HepG2 (cell line): ENCODE measurements around the gene CNNM4. TPM values are rescaled to one million over a fixed set of nuclear protein-coding genes. Genes with fewer than 3 reads are reported as not detected.

Source experiments
- ARNT ChIP-seq: fragments of 450-650 bp; IDR thresholded peaks from 2 replicates; pipeline ENCODE4 v1.6.1; 2017
- DBP ChIP-seq: sonication (generic); formaldehyde crosslinking; IDR thresholded peaks from 2 replicates; pipeline ENCODE4 v1.4.0; 2020; ENCODE audit warnings: missing genetic modification reagents; ENCODE audit errors: not compliant biosample characterization
- HCFC1 ChIP-seq: fragments of 150-350 bp; IDR thresholded peaks from 2 replicates; pipeline ENCODE4 v1.6.1; 2014; ENCODE audit warnings: low read depth, low read length
- HMGA1 ChIP-seq: sonication (generic); formaldehyde crosslinking; conservative IDR thresholded peaks from 2 replicates; pipeline ENCODE4 v1.4.0; 2020; ENCODE audit warnings: missing genetic modification reagents
- JUN ChIP-seq: sonication (generic); formaldehyde crosslinking; IDR thresholded peaks from 2 replicates; pipeline ENCODE4 v1.4.0; 2020; ENCODE audit warnings: mild to moderate bottlenecking, missing genetic modification reagents
- KAT2B ChIP-seq: fragments of 150-350 bp; IDR thresholded peaks from 2 replicates; pipeline ENCODE4 v1.6.1; 2014; ENCODE audit warnings: low read depth, low read length, borderline replicate concordance
- KDM2A ChIP-seq: sonication (generic); formaldehyde crosslinking; IDR thresholded peaks from 2 replicates; pipeline ENCODE4 v1.4.0; 2020; ENCODE audit warnings: low read depth, missing genetic modification reagents, borderline replicate concordance
- KDM5A ChIP-seq: fragments of 200-600 bp; sonication (generic); IDR thresholded peaks from 2 replicates; pipeline ENCODE4 v1.7.0; 2018; ENCODE audit warnings: antibody characterized with exemption, mild to moderate bottlenecking, low read length, borderline replicate concordance
- MXD1 ChIP-seq: sonication (generic); formaldehyde crosslinking; IDR thresholded peaks from 2 replicates; pipeline ENCODE4 v1.4.0; 2020; ENCODE audit warnings: mild to moderate bottlenecking, missing genetic modification reagents
- MXD3 ChIP-seq: IDR thresholded peaks from 2 replicates; pipeline ENCODE4 v1.6.1; 2016; ENCODE audit warnings: mild to moderate bottlenecking, missing biosample characterization, missing genetic modification reagents
- MYNN ChIP-seq: sonication (generic); formaldehyde crosslinking; IDR thresholded peaks from 2 replicates; pipeline ENCODE4 v1.4.0; 2020; ENCODE audit warnings: mild to moderate bottlenecking, low read depth, missing genetic modification reagents
- NFYB ChIP-seq: sonication (generic); formaldehyde crosslinking; IDR thresholded peaks from 2 replicates; pipeline ENCODE4 v1.4.0; 2020; ENCODE audit warnings: missing genetic modification reagents
- PCBP2 ChIP-seq: fragments of 200-400 bp; formaldehyde crosslinking; optimal IDR thresholded peaks from 2 replicates; pipeline ENCODE3; 2018; ENCODE audit warnings: low read length, low read depth; ENCODE audit not compliant: poor library complexity, severe bottlenecking
- PRPF4 ChIP-seq: fragments of 200-400 bp; formaldehyde crosslinking; IDR thresholded peaks from 2 replicates; pipeline ENCODE4 v1.6.1; 2016; ENCODE audit warnings: low read length, low read depth; ENCODE audit not compliant: poor library complexity, severe bottlenecking
- SOX13 ChIP-seq, 3 experiments: fragments of 450-650 bp in 1 of 3; sonication (generic) in 1 of 3; formaldehyde crosslinking in 1 of 3; IDR thresholded peaks in 2 of 3; conservative IDR thresholded peaks in 1 of 3; 2 replicates each; pipeline versions ENCODE4 v1.5.0 to v1.6.1; 2016 to 2020; ENCODE audit warnings: antibody characterized with exemption in 1 of 3, mild to moderate bottlenecking in 1 of 3, missing compliant biosample characterization in 1 of 3, missing genetic modification reagents in 1 of 3, moderate library complexity in 1 of 3
- TRIM24 ChIP-seq: sonication (generic); formaldehyde crosslinking; IDR thresholded peaks from 2 replicates; pipeline ENCODE4 v1.8.0; 2022; ENCODE audit warnings: mild to moderate bottlenecking, missing genetic modification reagents
- TSC22D2 ChIP-seq: sonication (generic); formaldehyde crosslinking; IDR thresholded peaks from 2 replicates; pipeline ENCODE4 v1.5.1; 2020; ENCODE audit warnings: missing genetic modification reagents, mild to moderate bottlenecking, borderline replicate concordance
- ZBTB25 ChIP-seq: IDR thresholded peaks from 2 replicates; pipeline ENCODE4 v1.6.1; 2018; ENCODE audit warnings: missing genetic modification reagents
- ZBTB3 ChIP-seq: sonication (generic); formaldehyde crosslinking; IDR thresholded peaks from 2 replicates; pipeline ENCODE4 v1.4.0; 2020; ENCODE audit warnings: low read depth, mild to moderate bottlenecking, moderate library complexity, missing genetic modification reagents, borderline replicate concordance
- ZNF556 ChIP-seq: sonication (generic); formaldehyde crosslinking; IDR thresholded peaks from 2 replicates; pipeline ENCODE4 v1.4.0; 2020; ENCODE audit warnings: mild to moderate bottlenecking, missing genetic modification reagents, borderline replicate concordance
- ZNF850 ChIP-seq: sonication (generic); formaldehyde crosslinking; conservative IDR thresholded peaks from 2 replicates; pipeline ENCODE4 v1.9.0; 2021; ENCODE audit warnings: mild to moderate bottlenecking, missing genetic modification reagents
- polyA plus RNA-seq, 8 experiments: library from polyadenylated mRNA; depleted of rRNA in 3 of 8; stranded (reverse) in 7 of 8; unstranded in 1 of 8; fragments of >200 nt; fragmentation: Illumina TruSeq in 4 of 8; extraction: Trizol in 4 of 8; gene quantifications; 2 replicates each; pipeline versions ENCODE4 v1.2.1 to v1.2.3, GENCODE V29; 2011 to 2016; ENCODE audit warnings: low read depth in 4 of 8, missing spikeins in 1 of 8, mixed read lengths in 1 of 8; ENCODE audit not compliant: insufficient read depth in 1 of 8
- total RNA-seq, 5 experiments: library from RNA; depleted of rRNA; stranded (reverse); fragments of >200 nt; fragmentation: Illumina TruSeq; extraction: Trizol; gene quantifications; 2 replicates each; pipeline ENCODE4 v1.2.3, GENCODE V29; 2016; ENCODE audit warnings: low read depth in 1 of 5
- TF ChIP-seq, protein P1 (sequence below): IDR thresholded peaks from 2 replicates; pipeline ENCODE4 v1.6.1; 2016; ENCODE audit warnings: low read depth
- TF ChIP-seq, protein P2 (sequence below): sonication (generic); formaldehyde crosslinking; IDR thresholded peaks from 2 replicates; pipeline ENCODE4 v1.9.0; 2021; ENCODE audit warnings: missing genetic modification reagents, mild to moderate bottlenecking, borderline replicate concordance

The CNNM4 gene
- total and polyA plus RNA-seq, 2 of the 13 experiments (the other 11 are each of a cell fraction or from before 2014, with no cell fraction given): 5.9 to 8.4 TPM

GRCh38 chr2:96801005-96801785 is 40.5 kb downstream of the CNNM4 start (continued):
- TF ChIP-seq TRIM24 (no peak), KAT2B (no peak), PCBP2 (no peak), MYNN (CRISPR knock-in tag) (no peak), NFYB (CRISPR knock-in tag) (no peak), MXD3 (CRISPR knock-in tag) (no peak; the same call in 1 of the 2 replicates), PRPF4 (no peak), KDM2A (CRISPR knock-in tag) (peak; percentile 60; the same call in 1 of the 2 replicates), ARNT (no peak), ZNF556 (0 out of 2 replicates have a peak, but pooled peaks have one; percentile 69), ZBTB25 (CRISPR knock-in tag) (no peak), ZNF850 (CRISPR knock-in tag) (no peak), DBP (CRISPR knock-in tag) (no peak), JUN (CRISPR knock-in tag) (no peak), ZBTB3 (CRISPR knock-in tag) (no peak), SOX13 (IDR thresholded peaks at IDR 0.05) (no peak), SOX13 (CRISPR knock-in tag; conservative IDR thresholded peaks at IDR 0.05 in 1 of 2, IDR thresholded peaks at IDR 0.05 in 1 of 2) (peak in 1 of 2 experiments; percentile 6; a peak in 1 of 4 replicates), TSC22D2 (CRISPR knock-in tag) (no peak), MXD1 (CRISPR knock-in tag) (no peak), HMGA1 (no peak), HCFC1 (no peak), KDM5A (no peak)
- TF ChIP-seq, protein P1, sequence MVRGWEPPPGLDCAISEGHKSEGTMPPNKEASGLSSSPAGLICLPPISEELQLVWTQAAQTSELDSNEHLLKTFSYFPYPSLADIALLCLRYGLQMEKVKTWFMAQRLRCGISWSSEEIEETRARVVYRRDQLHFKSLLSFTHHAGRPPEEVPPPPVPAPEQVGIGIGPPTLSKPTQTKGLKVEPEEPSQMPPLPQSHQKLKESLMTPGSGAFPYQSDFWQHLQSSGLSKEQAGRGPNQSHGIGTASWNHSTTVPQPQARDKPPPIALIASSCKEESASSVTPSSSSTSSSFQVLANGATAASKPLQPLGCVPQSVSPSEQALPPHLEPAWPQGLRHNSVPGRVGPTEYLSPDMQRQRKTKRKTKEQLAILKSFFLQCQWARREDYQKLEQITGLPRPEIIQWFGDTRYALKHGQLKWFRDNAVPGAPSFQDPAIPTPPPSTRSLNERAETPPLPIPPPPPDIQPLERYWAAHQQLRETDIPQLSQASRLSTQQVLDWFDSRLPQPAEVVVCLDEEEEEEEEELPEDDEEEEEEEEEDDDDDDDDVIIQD: no peak
- TF ChIP-seq, protein P2, sequence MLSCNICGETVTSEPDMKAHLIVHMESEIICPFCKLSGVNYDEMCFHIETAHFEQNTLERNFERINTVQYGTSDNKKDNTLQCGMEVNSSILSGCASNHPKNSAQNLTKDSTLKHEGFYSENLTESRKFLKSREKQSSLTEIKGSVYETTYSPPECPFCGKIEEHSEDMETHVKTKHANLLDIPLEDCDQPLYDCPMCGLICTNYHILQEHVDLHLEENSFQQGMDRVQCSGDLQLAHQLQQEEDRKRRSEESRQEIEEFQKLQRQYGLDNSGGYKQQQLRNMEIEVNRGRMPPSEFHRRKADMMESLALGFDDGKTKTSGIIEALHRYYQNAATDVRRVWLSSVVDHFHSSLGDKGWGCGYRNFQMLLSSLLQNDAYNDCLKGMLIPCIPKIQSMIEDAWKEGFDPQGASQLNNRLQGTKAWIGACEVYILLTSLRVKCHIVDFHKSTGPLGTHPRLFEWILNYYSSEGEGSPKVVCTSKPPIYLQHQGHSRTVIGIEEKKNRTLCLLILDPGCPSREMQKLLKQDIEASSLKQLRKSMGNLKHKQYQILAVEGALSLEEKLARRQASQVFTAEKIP (CRISPR knock-in tag): no peak
